Peyer's patch (tissue), 4 donors: Measurements from ENCODE around the gene P2RY6.

ENCODE experiments used
- CTCF ChIP-seq, 6 experiments: fragments of 450-650 bp in 4 of 6; fragments of 200-600 bp in 2 of 6; sonication (generic) in 1 of 6; IDR thresholded peaks; one replicate each; pipeline ENCODE4 v1.5.1; 2017 to 2019; ENCODE audit warnings: antibody characterized with exemption in 6 of 6, mild to moderate bottlenecking in 3 of 6, moderate library complexity in 1 of 6
- POLR2A ChIP-seq, 2 donors: fragments of 450-650 bp; IDR thresholded peaks; one replicate each; pipeline ENCODE4 v1.5.1; 2017; ENCODE audit warnings: antibody characterized with exemption in 2 of 2, mild to moderate bottlenecking in 2 of 2, moderate library complexity in 2 of 2

- no peak for TF ChIP-seq CTCF (IDR thresholded peaks at IDR 0.05)
- no peak for TF ChIP-seq POLR2A (IDR thresholded peaks at IDR 0.05)
Observed at GRCh38 chr11:73333640-73334383, 61.7 kb downstream of the P2RY6 start.
